Measurements from ENCODE around the gene TDRD3.
"Not testable (repeated sequence)": the region's sequence is repeated elsewhere in the genome, so short reads cannot be mapped to it uniquely, and the experiment has no call there.

The TDRD3 gene

GRCh38 chr13:60398907-60399589, 2.0 kb downstream of the TDRD3 start:
- no peak for DNase-seq

- DNase-seq: no peak
Observed at GRCh38 chr13:60402022-60402421, 5.0 kb downstream of the TDRD3 start.

- no peak for DNase-seq
Observed at GRCh38 chr13:60407095-60407494, 10.1 kb downstream of the TDRD3 start.

GRCh38 chr13:60407852-60408251, 10.8 kb downstream of the TDRD3 start:
- not testable (repeated sequence) for DNase-seq

GRCh38 chr13:60409574-60410292, 12.7 kb downstream of the TDRD3 start:
- DNase-seq: not testable (repeated sequence)

- no peak for DNase-seq
Observed at GRCh38 chr13:60410299-60410698, 13.3 kb downstream of the TDRD3 start.

- no peak for DNase-seq
Observed at GRCh38 chr13:60411464-60411863, 14.4 kb downstream of the TDRD3 start.

- DNase-seq: no peak
Observed at GRCh38 chr13:60411983-60412382, 15.0 kb downstream of the TDRD3 start.

GRCh38 chr13:60412909-60413616, 16.0 kb downstream of the TDRD3 start:
- no peak for DNase-seq

GRCh38 chr13:60414177-60414576, 17.2 kb downstream of the TDRD3 start:
- no peak for DNase-seq

GRCh38 chr13:60417734-60418133, 20.7 kb downstream of the TDRD3 start:
- no peak for DNase-seq

GRCh38 chr13:60418954-60419353, 21.9 kb downstream of the TDRD3 start:
- DNase-seq: no peak

- no peak for DNase-seq
Observed at GRCh38 chr13:60425332-60425731, 28.3 kb downstream of the TDRD3 start.

- DNase-seq: no peak
Observed at GRCh38 chr13:60426075-60426474, 29.1 kb downstream of the TDRD3 start.

GRCh38 chr13:60427285-60427684, 30.3 kb downstream of the TDRD3 start:
- DNase-seq: no peak

- peak in 1 of 2 experiments; percentile 18 for DNase-seq
Observed at GRCh38 chr13:60431108-60431700, 34.2 kb downstream of the TDRD3 start.

GRCh38 chr13:60433505-60433904, 36.5 kb downstream of the TDRD3 start:
- no peak for DNase-seq

- DNase-seq: no peak
Observed at GRCh38 chr13:60435762-60436374, 38.8 kb downstream of the TDRD3 start.

- no peak for DNase-seq
Observed at GRCh38 chr13:60439201-60439600, 42.2 kb downstream of the TDRD3 start.

- DNase-seq: no peak
Observed at GRCh38 chr13:60441761-60442160, 44.7 kb downstream of the TDRD3 start.

GRCh38 chr13:60448907-60449510, 52.0 kb downstream of the TDRD3 start:
- no peak for DNase-seq

- DNase-seq: no peak
Observed at GRCh38 chr13:60453490-60453889, 56.5 kb downstream of the TDRD3 start.

- no peak for DNase-seq
Observed at GRCh38 chr13:60454425-60454824, 57.4 kb downstream of the TDRD3 start.

Measured in cerebellar nuclear complex (tissue), 1 donor.